ENCODE measurements around the gene ANKRD52.
A peak's percentile ranks its signal among the peaks of the same experiment; 100 is the strongest.

GRCh38 chr12:56224954-56225353, 33.2 kb downstream of the ANKRD52 start:
- TF ChIP-seq CTCF (conservative IDR thresholded peaks at IDR 0.05; ENCODE audit: low read depth in 2 of 2) (no peak), POLR2AphosphoS5 (IDR thresholded peaks at IDR 0.05; ENCODE audit: low read depth) (no peak), EZH2 (IDR thresholded peaks at IDR 0.05; ENCODE audit: low read depth, unreplicated experiment) (no peak), CREB1 (CRISPR knock-in tag; IDR thresholded peaks at IDR 0.05; ENCODE audit: low read depth) (no peak), REST (IDR thresholded peaks at IDR 0.05; ENCODE audit: unreplicated experiment) (peak; percentile 71), ETS1 (IDR thresholded peaks at IDR 0.05) (no peak), NANOG (IDR thresholded peaks at IDR 0.05; ENCODE audit: borderline replicate concordance) (no peak), EZH2phosphoT487 (IDR thresholded peaks at IDR 0.05; ENCODE audit: unreplicated experiment) (no peak), JUNB (IDR thresholded peaks at IDR 0.05; ENCODE audit: unreplicated experiment) (no peak)
